ENCODE data around the gene HMG20B. TPM values are rescaled to one million over a fixed set of nuclear protein-coding genes. Genes with fewer than 3 reads are reported as not detected.
"Not testable (repeated sequence)": the region's sequence is repeated elsewhere in the genome, so short reads cannot be mapped to it uniquely, and the experiment has no call there.

The HMG20B gene
- total RNA-seq, 1 donor from 2014 or later: 34.7 TPM

- DNase-seq: not testable (repeated sequence)
These were observed 11.5 kb downstream of the HMG20B start for GRCh38 chr19:3584036-3584802.

- no peak for DNase-seq
These were observed 12.8 kb downstream of the HMG20B start, which contains the start of gene GIPC3 for GRCh38 chr19:3585301-3586126. TSS of gene GIPC3 (plus strand) at chr19:3585478. CDS start at chr19:3585598, 120 bp downstream.

- DNase-seq: no peak
These were observed 13.4 kb downstream of the HMG20B start for GRCh38 chr19:3586127-3586626.

- DNase-seq: no peak
These were observed 14.1 kb downstream of the HMG20B start for GRCh38 chr19:3586707-3587346.

- DNase-seq: no peak
These were observed 16.7 kb downstream of the HMG20B start for GRCh38 chr19:3589439-3589838.

- no peak for DNase-seq
These were observed 17.2 kb downstream of the HMG20B start for GRCh38 chr19:3589949-3590348.

- DNase-seq: no peak
These were observed 18.4 kb downstream of the HMG20B start for GRCh38 chr19:3590991-3591659.

GRCh38 chr19:3591876-3592613 lies 19.3 kb downstream of the HMG20B start:
- DNase-seq: no peak

- no peak for DNase-seq
These were observed 20.4 kb downstream of the HMG20B start for GRCh38 chr19:3593156-3593555.

GRCh38 chr19:3595521-3596061 lies 22.8 kb downstream of the HMG20B start:
- no peak for DNase-seq

GRCh38 chr19:3599776-3600187 lies 27.0 kb downstream of the HMG20B start:
- no peak for DNase-seq

GRCh38 chr19:3601021-3601420 lies 28.3 kb downstream of the HMG20B start:
- no peak for DNase-seq

GRCh38 chr19:3603121-3603811 lies 30.5 kb downstream of the HMG20B start:
- DNase-seq: no peak

GRCh38 chr19:3604227-3604986 lies 31.7 kb downstream of the HMG20B start:
- no peak for DNase-seq

GRCh38 chr19:3604987-3605343 lies 32.2 kb downstream of the HMG20B start:
- DNase-seq: no peak

- no peak for DNase-seq
These were observed 32.6 kb downstream of the HMG20B start for GRCh38 chr19:3605361-3605760.

- DNase-seq: no peak
These were observed 33.0 kb downstream of the HMG20B start for GRCh38 chr19:3605770-3606169.

GRCh38 chr19:3606174-3606689 lies 33.5 kb downstream of the HMG20B start:
- no peak for DNase-seq

GRCh38 chr19:3606690-3607289 lies 34.0 kb downstream of the HMG20B start, which contains the start of gene TBXA2R:
TSS of gene TBXA2R (minus strand) at chr19:3606875. CDS start at chr19:3600634, 6,241 bp downstream.
- peak; percentile 27 for DNase-seq
